GM12875 (cell line): Measurements from ENCODE around the gene SLC7A10.

Experiments used
- H3K4me3 ChIP-seq: one replicate; pipeline ENCODE4 v1.5.1; 2011; ENCODE audit warnings: low read depth, low read length, control low read depth
- TF ChIP-seq, protein P1 (sequence below): IDR thresholded peaks from 2 replicates; pipeline ENCODE4 v1.5.1; 2011; ENCODE audit warnings: low read depth, mild to moderate bottlenecking, control low read depth, inconsistent platforms, low read length, moderate library complexity, borderline replicate concordance; ENCODE audit not compliant: insufficient read depth

The SLC7A10 gene

DNA sequence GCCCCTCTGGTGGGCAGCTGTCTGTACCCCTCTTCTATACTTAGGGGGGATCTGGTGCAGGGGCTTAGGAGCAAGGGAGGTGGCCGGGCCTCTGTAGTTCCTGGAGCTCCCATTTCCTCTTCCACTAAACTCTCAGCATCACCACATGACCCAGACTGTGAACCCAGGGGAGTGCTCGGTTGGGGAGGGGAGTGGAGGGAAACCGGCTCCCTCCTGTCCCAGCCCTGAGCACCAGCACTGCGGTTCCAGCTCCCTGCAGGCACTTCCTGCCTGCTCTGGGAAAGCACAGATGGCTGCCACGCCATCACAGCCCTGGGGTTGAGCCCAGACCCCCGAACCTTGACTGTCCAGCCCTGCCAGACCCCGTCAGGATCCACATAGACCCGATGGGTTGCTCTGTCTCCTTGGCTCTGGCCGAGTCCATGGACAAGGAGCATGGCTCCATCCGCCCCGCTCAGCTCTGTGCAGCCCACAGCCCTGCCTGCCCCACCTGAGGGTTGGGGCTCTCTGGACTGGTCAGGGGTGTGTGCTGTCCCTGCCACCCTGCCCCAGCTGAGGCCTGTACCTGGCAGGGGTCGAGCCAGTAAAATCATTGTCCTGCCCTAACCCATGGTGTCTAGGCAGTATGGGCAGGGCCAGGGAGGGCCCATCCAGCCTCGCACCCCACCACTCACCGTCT is 36.0 kb upstream of the SLC7A10 start:
- TF ChIP-seq, protein P1, sequence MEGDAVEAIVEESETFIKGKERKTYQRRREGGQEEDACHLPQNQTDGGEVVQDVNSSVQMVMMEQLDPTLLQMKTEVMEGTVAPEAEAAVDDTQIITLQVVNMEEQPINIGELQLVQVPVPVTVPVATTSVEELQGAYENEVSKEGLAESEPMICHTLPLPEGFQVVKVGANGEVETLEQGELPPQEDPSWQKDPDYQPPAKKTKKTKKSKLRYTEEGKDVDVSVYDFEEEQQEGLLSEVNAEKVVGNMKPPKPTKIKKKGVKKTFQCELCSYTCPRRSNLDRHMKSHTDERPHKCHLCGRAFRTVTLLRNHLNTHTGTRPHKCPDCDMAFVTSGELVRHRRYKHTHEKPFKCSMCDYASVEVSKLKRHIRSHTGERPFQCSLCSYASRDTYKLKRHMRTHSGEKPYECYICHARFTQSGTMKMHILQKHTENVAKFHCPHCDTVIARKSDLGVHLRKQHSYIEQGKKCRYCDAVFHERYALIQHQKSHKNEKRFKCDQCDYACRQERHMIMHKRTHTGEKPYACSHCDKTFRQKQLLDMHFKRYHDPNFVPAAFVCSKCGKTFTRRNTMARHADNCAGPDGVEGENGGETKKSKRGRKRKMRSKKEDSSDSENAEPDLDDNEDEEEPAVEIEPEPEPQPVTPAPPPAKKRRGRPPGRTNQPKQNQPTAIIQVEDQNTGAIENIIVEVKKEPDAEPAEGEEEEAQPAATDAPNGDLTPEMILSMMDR, result no peak
- H3K4me3 ChIP-seq, result no peak overlapping the region

DNA sequence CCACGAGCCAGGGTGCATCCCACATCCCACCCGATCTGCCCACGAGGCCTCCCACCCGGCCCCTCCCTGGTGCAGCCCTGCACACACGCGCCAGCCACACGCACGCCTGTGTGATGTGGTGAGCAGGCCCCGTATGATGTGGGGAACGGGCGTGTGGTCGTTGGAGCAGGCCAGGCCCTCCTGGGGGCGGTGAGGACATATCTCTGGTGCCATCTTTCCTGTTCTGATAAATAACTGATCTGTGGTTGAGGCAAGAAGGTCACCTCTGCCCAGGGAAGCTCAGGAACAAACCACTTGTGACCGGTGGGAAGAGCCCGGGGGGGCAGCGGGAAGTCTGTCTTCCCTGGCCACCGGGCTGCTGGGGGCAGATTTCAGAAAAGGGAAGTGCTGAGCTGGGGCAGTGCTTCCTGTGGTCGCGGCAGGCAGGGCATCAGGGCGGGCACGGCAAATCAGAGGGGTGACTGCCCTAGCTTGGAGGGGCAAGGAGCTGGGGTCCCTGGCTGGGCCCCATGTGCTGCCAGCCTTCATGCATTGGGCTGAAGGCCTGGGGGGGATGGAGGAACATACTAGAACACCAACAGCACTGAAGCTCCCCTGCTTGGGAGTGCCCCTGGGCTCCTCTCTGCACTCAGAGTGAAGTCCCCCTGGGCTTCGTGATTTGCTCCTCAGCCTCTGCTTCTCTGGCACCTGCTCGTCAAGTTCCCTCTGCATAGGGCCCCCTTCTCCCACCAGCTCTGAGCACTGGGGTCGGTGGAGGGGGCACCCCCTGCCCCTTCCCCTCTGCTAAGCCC is 35.2 kb upstream of the SLC7A10 start:
- TF ChIP-seq, protein P1, result no peak
- H3K4me3 ChIP-seq, result no peak overlapping the region

DNA sequence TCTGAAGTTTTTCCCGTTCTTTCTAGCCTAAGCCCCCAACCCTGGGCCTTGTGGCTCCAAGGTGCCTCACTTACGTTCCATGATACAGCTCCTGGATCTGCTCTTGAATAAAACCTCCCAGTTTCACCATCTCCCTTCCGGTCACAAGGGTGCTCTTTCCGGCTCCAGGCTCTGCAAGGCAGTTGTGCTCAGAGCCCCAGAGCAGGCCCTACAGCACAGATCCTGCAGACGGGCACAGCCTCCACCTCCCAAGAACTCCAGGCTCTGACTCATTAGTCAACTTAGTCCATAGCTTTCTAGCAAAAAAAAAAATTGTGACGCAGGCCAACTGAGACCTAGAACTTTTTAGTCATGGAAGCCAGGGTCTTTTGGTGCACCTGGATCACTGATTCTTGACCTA is 33.9 kb upstream of the SLC7A10 start:
- H3K4me3 ChIP-seq, result no peak overlapping the region

DNA sequence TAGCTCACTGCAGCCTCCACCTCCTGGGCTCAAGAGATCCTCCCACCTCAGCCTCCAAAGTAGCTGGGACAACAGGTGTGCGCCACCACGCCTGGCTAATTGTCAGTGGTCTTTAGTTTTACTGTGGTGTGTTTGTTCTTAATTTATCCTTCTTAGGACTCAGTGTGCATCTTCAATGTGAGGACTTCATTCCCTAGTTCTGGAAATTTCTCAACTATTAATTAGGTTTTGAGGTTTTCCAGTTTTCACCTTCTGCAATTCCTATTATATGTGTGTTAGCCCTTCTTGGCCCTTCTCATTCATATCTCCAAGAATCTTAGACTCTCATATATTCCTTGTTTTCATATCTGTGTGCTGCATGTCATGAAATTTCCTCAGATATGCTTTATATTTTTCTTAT is 32.2 kb upstream of the SLC7A10 start:
- H3K4me3 ChIP-seq, result no peak overlapping the region
- TF ChIP-seq, protein P1, result no peak

More for the DNA sequence above, 33.9 kb upstream of the SLC7A10 start:
- TF ChIP-seq, protein P1, result no peak

DNA sequence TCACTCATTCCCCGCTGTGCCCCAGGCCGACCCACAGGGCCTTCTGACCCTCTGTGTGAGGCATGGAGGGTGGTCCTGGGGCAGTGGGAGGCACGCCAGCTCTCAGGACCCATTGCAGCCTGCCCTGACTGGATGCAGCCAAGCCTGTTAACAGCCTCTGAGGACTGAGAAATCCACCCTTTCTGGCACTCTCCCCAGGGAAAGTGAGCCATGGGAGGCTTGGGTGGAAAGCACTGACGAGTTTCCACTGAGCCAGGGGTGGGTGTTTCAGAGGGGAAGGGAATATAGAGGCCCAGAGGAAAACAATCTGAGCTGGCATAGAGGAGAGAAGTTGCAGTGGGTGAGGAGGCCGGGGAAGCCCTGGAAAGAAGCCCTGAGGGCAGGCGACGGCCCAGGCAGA is 30.6 kb upstream of the SLC7A10 start:
- TF ChIP-seq, protein P1, result no peak
- H3K4me3 ChIP-seq, result no peak overlapping the region

DNA sequence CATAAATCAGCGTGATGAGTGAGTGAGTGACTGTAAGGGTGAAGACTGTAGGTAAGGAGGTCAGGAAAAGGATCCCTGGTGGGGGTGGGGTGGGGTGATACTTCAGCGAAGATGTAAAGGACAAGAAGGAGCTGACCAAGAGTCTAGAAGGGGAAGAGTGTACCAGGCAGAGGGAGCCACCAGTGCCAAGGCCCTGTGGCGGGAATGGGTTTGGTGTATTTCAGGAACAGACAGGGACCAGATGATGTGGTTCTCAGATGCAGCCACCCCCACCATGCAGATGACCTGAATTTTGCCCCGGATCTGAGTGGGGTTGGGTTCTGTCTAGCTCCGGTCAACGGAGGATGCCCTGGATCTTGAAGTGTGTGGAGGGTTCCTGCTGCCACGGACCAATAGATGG is 30.1 kb upstream of the SLC7A10 start:
- TF ChIP-seq, protein P1, result no peak
- H3K4me3 ChIP-seq, result no peak overlapping the region
